K562 (cell line): ENCODE data around the gene GLRX3. TPM values are rescaled to one million over a fixed set of nuclear protein-coding genes. Genes with fewer than 3 reads are reported as not detected.

Source experiments
- ARNT ChIP-seq, 2 experiments: fragments of 450-650 bp; IDR thresholded peaks; 2 replicates each; pipeline ENCODE4 v1.6.1; 2016; ENCODE audit warnings: mild to moderate bottlenecking in 1 of 2
- CBFA2T2 ChIP-seq: fragments of 450-650 bp; conservative IDR thresholded peaks from 2 replicates; pipeline ENCODE4 v1.6.1; 2017; ENCODE audit warnings: mild to moderate bottlenecking
- CBFB ChIP-seq: sonication (generic); formaldehyde crosslinking; IDR thresholded peaks from 2 replicates; pipeline ENCODE4 v1.4.0; 2020; ENCODE audit warnings: mild to moderate bottlenecking, missing genetic modification reagents
- CBX8 ChIP-seq: fragments of 200-600 bp; sonication (generic); IDR thresholded peaks from 2 replicates; pipeline ENCODE4 v1.6.1; 2012; ENCODE audit warnings: borderline replicate concordance, mixed run types, low read depth, mild to moderate bottlenecking, moderate library complexity, mixed read lengths, low read length, control low read depth, inconsistent platforms; ENCODE audit not compliant: poor library complexity, severe bottlenecking; ENCODE audit errors: extremely low read depth
- DNMT1 ChIP-seq: fragments of 450-650 bp; IDR thresholded peaks from 2 replicates; pipeline ENCODE4 v1.6.1; 2016; ENCODE audit warnings: antibody characterized with exemption, mild to moderate bottlenecking
- ELF4 ChIP-seq: fragments of 450-650 bp; formaldehyde crosslinking; IDR thresholded peaks from 2 replicates; pipeline ENCODE4 v1.4.0; 2022; ENCODE audit warnings: missing genetic modification characterization
- EWSR1 ChIP-seq: fragments of 450-650 bp; IDR thresholded peaks from 2 replicates; pipeline ENCODE4 v1.6.1; 2018; ENCODE audit warnings: borderline replicate concordance, mild to moderate bottlenecking, low read depth, moderate library complexity; ENCODE audit not compliant: partially characterized antibody
- FOXP1 ChIP-seq: sonication (generic); formaldehyde crosslinking; IDR thresholded peaks from 2 replicates; pipeline ENCODE4 v1.8.0; 2022; ENCODE audit warnings: mild to moderate bottlenecking, missing genetic modification reagents
- KHSRP ChIP-seq: fragments of 450-650 bp; IDR thresholded peaks from 2 replicates; pipeline ENCODE4 v1.6.1; 2017
- NEUROD1 ChIP-seq: fragments of 150-350 bp; IDR thresholded peaks from 2 replicates; pipeline ENCODE4 v1.6.1; 2014; ENCODE audit warnings: borderline replicate concordance, low read length, low read depth; ENCODE audit not compliant: partially characterized antibody
- RBM15 ChIP-seq: fragments of 200-400 bp; formaldehyde crosslinking; IDR thresholded peaks from 2 replicates; pipeline ENCODE4 v1.6.1; 2018; ENCODE audit warnings: mild to moderate bottlenecking, low read length, moderate library complexity; ENCODE audit not compliant: insufficient read depth
- SMARCB1 ChIP-seq: IDR thresholded peaks from 2 replicates; pipeline ENCODE4 v1.6.1; 2011; ENCODE audit warnings: improper control_type of control experiment, low read depth; ENCODE audit not compliant: insufficient read length
- SNRNP70 ChIP-seq: fragments of 200-400 bp; formaldehyde crosslinking; optimal IDR thresholded peaks from 2 replicates; pipeline ENCODE3; 2017; ENCODE audit warnings: low read depth, low read length
- SRSF1 ChIP-seq: fragments of 200-400 bp; formaldehyde crosslinking; IDR thresholded peaks from 2 replicates; pipeline ENCODE4 v1.6.1; 2017; ENCODE audit warnings: mild to moderate bottlenecking, low read depth, low read length, moderate library complexity
- TAF9B ChIP-seq: fragments of 450-650 bp; IDR thresholded peaks from 2 replicates; pipeline ENCODE4 v1.6.1; 2018; ENCODE audit warnings: mild to moderate bottlenecking; ENCODE audit not compliant: partially characterized antibody
- TCF7 ChIP-seq: sonication (generic); IDR thresholded peaks from 2 replicates; pipeline ENCODE4 v1.6.1; 2016; ENCODE audit warnings: antibody characterized with exemption, borderline replicate concordance
- THRAP3 ChIP-seq: fragments of 450-650 bp; IDR thresholded peaks from 2 replicates; pipeline ENCODE4 v1.6.1; 2016; ENCODE audit warnings: mild to moderate bottlenecking, inconsistent platforms, borderline replicate concordance
- XRCC3 ChIP-seq: fragments of 450-650 bp; IDR thresholded peaks from 2 replicates; pipeline ENCODE4 v1.6.1; 2017; ENCODE audit warnings: mild to moderate bottlenecking, moderate library complexity
- XRCC4 ChIP-seq: IDR thresholded peaks from one replicate; pipeline ENCODE4 v1.6.1; 2011; ENCODE audit not compliant: insufficient read depth, insufficient read length; ENCODE audit errors: extremely low read depth
- ZNF165 ChIP-seq: fragments of 250-450 bp; sonication (Bioruptor Pico); IDR thresholded peaks from 2 replicates; pipeline ENCODE4 v1.4.0; 2020; ENCODE audit warnings: borderline replicate concordance
- ZNF23 ChIP-seq: fragments of 250-450 bp; sonication (Bioruptor Pico); IDR thresholded peaks from 2 replicates; pipeline ENCODE4 v1.4.0; 2020; ENCODE audit warnings: mild to moderate bottlenecking
- polyA plus RNA-seq, 8 experiments: library from polyadenylated mRNA; depleted of rRNA in 4 of 8; stranded (reverse) in 5 of 8; unstranded in 3 of 8; fragments of >200 nt; fragmentation: Nextera tagmentation in 2 of 8; fragmentation: Illumina TruSeq in 1 of 8; extraction: Ambion mirVana in 2 of 8; extraction: Trizol in 1 of 8; gene quantifications; 2 replicates each; pipeline versions ENCODE4 v1.2.1 to v1.2.3, GENCODE V29; 2011 to 2014; ENCODE audit warnings: inconsistent platforms in 1 of 8, missing spikeins in 1 of 8
- total RNA-seq, 7 experiments: library from RNA; depleted of rRNA in 6 of 7; stranded (reverse); fragments of >200 nt in 6 of 7; fragmentation: Illumina TruSeq in 2 of 7; extraction: Trizol in 2 of 7; gene quantifications; 2 replicates each; pipeline versions ENCODE4 v1.2.1 to v1.2.3, GENCODE V29; 2011 to 2021; ENCODE audit warnings: low replicate concordance in 1 of 7
- TF ChIP-seq, protein P1 (sequence below), 2 experiments: fragments of 450-650 bp; IDR thresholded peaks; 2 replicates each; pipeline ENCODE4 v1.6.1; 2016; ENCODE audit warnings: mild to moderate bottlenecking in 2 of 2, borderline replicate concordance in 1 of 2, low read depth in 1 of 2, moderate library complexity in 1 of 2

The GLRX3 gene
- total and polyA plus RNA-seq, 9 of the 15 experiments (the other 6 are each of a cell fraction or from before 2014, with no cell fraction given): 115 to 190 (median 169) TPM

DNA sequence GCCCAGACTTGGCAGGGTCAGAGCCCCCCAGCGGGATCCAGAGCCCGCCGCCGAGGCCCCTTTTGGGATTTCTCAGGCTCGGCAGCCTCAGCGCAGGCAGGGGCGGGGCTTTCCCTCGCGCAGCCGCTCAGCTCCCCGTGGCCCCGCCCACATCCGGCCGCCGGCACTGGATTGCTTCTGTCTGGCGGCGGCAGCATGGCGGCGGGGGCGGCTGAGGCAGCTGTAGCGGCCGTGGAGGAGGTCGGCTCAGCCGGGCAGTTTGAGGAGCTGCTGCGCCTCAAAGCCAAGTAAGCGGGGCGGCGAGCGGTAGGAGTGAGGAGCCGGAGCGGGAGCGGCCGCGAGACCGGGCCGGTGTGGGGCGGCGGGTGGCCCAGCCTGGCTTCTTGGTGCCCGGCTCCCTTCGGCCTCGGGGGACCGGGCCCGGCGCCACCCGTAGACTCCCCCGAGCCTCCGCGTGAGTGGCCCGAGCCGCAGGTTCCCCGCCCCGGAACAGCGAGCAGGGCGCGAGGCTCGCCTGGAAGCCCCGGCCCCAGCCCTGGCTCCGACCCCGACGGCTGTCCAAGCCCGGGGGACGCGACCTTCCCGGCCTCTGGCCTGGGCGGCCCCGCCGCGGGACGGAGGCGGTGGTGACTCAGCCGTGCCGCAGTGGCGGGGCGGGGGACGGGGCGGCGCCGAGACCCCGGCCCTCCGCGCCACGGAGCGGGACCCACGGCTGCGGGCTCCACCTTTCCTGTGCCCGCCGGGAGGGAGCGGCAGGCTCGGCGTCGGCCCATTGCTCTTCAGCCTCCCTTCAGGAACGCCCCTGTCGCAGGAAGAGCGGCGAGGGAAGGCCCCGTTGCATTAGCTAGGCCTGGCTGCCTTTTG lies at the start of gene GLRX3 (continued):
- TF ChIP-seq, protein P1, sequence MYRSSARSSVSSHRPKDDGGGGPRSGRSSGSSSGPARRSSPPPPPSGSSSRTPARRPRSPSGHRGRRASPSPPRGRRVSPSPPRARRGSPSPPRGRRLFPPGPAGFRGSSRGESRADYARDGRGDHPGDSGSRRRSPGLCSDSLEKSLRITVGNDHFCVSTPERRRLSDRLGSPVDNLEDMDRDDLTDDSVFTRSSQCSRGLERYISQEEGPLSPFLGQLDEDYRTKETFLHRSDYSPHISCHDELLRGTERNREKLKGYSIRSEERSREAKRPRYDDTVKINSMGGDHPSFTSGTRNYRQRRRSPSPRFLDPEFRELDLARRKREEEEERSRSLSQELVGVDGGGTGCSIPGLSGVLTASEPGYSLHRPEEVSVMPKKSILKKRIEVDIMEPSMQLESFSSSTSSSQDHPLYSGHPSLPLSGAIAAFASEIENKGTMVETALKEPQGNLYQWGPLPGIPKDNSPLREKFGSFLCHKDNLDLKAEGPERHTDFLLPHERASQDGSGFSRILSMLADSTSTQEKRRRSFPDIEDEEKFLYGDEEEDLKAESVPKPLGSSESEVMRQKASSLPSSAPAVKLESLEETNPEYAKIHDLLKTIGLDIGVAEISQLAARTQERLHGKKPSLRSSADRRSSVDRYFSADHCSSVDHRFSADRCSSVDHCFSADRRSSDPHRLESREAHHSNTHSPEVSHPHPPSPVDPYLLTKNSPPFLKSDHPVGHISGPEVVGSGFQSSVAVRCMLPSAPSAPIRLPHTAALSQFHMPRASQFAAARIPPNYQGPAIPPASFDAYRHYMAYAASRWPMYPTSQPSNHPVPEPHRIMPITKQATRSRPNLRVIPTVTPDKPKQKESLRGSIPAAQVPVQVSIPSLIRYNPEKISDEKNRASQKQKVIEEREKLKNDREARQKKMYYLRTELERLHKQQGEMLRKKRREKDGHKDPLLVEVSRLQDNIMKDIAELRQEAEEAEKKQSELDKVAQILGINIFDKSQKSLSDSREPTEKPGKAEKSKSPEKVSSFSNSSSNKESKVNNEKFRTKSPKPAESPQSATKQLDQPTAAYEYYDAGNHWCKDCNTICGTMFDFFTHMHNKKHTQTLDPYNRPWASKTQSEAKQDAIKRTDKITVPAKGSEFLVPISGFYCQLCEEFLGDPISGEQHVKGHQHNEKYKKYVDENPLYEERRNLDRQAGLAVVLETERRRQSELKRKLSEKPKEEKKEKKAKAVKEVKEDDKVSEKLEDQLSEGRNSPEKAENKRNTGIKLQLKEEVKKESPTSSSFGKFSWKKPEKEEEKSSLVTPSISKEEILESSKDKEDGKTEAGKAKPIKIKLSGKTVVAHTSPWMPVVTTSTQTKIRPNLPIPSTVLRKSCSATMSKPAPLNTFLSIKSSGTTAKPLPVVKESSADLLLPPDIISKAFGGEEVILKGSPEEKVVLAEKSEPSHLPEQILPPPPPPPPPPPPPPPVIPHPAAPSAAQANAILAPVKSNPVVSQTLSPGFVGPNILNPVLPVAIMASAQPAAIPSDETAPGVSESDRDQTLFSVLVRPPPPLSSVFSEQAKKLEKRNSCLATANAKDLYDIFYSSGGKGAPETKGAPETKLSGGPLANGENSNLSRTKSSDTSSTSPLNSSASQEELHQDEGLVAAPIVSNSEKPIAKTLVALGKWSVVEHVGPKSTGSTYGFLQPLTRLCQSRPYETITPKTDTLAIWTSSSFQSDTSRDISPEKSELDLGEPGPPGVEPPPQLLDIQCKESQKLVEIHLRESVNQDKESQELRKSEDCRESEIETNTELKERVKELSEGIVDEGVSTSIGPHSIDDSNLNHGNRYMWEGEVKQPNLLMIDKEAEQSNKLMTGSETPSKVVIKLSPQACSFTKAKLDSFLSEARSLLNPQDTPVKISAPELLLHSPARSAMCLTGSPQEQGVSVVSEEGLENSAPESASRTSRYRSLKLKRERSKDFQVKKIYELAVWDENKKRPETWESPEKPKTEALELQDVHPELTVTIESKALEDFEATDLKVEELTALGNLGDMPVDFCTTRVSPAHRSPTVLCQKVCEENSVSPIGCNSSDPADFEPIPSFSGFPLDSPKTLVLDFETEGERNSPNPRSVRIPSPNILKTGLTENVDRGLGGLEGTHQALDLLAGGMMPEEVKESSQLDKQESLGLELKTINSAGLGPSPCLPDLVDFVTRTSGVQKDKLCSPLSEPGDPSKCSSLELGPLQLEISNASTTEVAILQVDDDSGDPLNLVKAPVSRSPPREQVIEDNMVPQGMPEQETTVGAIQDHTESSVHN (IDR thresholded peaks at IDR 0.05; ENCODE audit: borderline replicate concordance in 1 of 2, low read depth in 1 of 2): no peak
- TF ChIP-seq SNRNP70: no peak
- TF ChIP-seq KHSRP: no peak
- no peak for TF ChIP-seq DNMT1
- no peak for TF ChIP-seq THRAP3
- no peak for TF ChIP-seq ZNF165
- no peak for TF ChIP-seq XRCC4
- TF ChIP-seq CBFB (CRISPR knock-in tag): no peak
- no peak for TF ChIP-seq ZNF23 (CRISPR knock-in tag)
- no peak for TF ChIP-seq TCF7
- no peak for TF ChIP-seq CBFA2T2
- no peak for TF ChIP-seq CBX8
- no peak for TF ChIP-seq RBM15
- no peak for TF ChIP-seq SMARCB1
- TF ChIP-seq TAF9B: peak; percentile 81
- TF ChIP-seq EWSR1: no peak
- no peak for TF ChIP-seq ARNT (IDR thresholded peaks at IDR 0.05)
- TF ChIP-seq FOXP1 (CRISPR knock-in tag): no peak
- no peak for TF ChIP-seq NEUROD1
- no peak for TF ChIP-seq ELF4 (CRISPR knock-in tag)
- TF ChIP-seq SRSF1: no peak
- no peak for TF ChIP-seq XRCC3
